ENCODE measurements around the gene SP110. TPM values are rescaled to one million over a fixed set of nuclear protein-coding genes. Genes with fewer than 3 reads are reported as not detected.

SP110 gene
- total and polyA plus RNA-seq, 2 donors (not counting 3 experiments of a cell fraction or from before 2014, with no cell fraction given): 10.2 to 10.7 TPM

- no peaks in the 10 kb centered on the region for H3K9me1 ChIP-seq (replicated peaks; ENCODE audit: control insufficient read depth, extremely low read depth, insufficient read depth, low read length)
- dilution Hi-C loops (cut with MboI; ENCODE audit: extremely low pct_ligation_motif_present, low sequenced_read_pairs) (no loop called here), intact Hi-C loops (cut with micrococcal nuclease) (no loop called here)
- CTCF ChIA-PET: no interaction called here
- no peak for TF ChIP-seq POLR2AphosphoS5 (IDR thresholded peaks at IDR 0.05; ENCODE audit: insufficient read depth, low read depth, low read length)
- TF ChIP-seq JUN (IDR thresholded peaks at IDR 0.05; ENCODE audit: borderline replicate concordance, insufficient read depth, insufficient read length, low read depth): no peak
- TF ChIP-seq FOS (IDR thresholded peaks at IDR 0.05; ENCODE audit: borderline replicate concordance, insufficient read depth, low read length): no peak
- TF ChIP-seq MAX (IDR thresholded peaks at IDR 0.05; ENCODE audit: insufficient read depth, insufficient read length): no peak
- TF ChIP-seq GATA2 (IDR thresholded peaks at IDR 0.05; ENCODE audit: insufficient read depth, insufficient read length, low read depth, low read length): no peak
- TF ChIP-seq EZH2 (IDR thresholded peaks at IDR 0.05; ENCODE audit: borderline replicate concordance, low read depth, low read length, severe bottlenecking): no peak
- TF ChIP-seq MYC (IDR thresholded peaks at IDR 0.05; ENCODE audit: low read depth, low read length): no peak
- TF ChIP-seq, protein P1, sequence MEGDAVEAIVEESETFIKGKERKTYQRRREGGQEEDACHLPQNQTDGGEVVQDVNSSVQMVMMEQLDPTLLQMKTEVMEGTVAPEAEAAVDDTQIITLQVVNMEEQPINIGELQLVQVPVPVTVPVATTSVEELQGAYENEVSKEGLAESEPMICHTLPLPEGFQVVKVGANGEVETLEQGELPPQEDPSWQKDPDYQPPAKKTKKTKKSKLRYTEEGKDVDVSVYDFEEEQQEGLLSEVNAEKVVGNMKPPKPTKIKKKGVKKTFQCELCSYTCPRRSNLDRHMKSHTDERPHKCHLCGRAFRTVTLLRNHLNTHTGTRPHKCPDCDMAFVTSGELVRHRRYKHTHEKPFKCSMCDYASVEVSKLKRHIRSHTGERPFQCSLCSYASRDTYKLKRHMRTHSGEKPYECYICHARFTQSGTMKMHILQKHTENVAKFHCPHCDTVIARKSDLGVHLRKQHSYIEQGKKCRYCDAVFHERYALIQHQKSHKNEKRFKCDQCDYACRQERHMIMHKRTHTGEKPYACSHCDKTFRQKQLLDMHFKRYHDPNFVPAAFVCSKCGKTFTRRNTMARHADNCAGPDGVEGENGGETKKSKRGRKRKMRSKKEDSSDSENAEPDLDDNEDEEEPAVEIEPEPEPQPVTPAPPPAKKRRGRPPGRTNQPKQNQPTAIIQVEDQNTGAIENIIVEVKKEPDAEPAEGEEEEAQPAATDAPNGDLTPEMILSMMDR (IDR thresholded peaks at IDR 0.05; ENCODE audit: extremely low read depth in 1 of 2, insufficient read depth in 1 of 2, low read depth in 1 of 2, low read length in 2 of 2): no peak
- no peak for TF ChIP-seq POLR2A (IDR thresholded peaks at IDR 0.05; ENCODE audit: low read depth, low read length)
- H3K9ac ChIP-seq (replicated peaks; ENCODE audit: extremely low read depth, insufficient read depth, low read length): no peak overlapping the region
- H3K4me2 ChIP-seq (ENCODE audit: insufficient read depth, low read length): no peak overlapping the region
- no peaks in the 10 kb centered on the region for H4K20me1 ChIP-seq (replicated peaks; ENCODE audit: control insufficient read depth, extremely low read depth, insufficient read depth, low read length)
- H2AFZ ChIP-seq (ENCODE audit: low read depth, low read length): no peak overlapping the region
- no peaks in the 10 kb centered on the region for H3K9me3 ChIP-seq (replicated peaks; ENCODE audit: control insufficient read depth, insufficient read depth, low read length)
- FAIRE-seq (no peak), DNase-seq (ENCODE audit: low read depth, low spot score) (no peak)
- H3K36me3 ChIP-seq (ENCODE audit: control insufficient read depth in 2 of 2, extremely low read depth in 1 of 2, insufficient read depth in 2 of 2, low read length in 2 of 2): no peaks in the 10 kb centered on the region
- no peaks in the 10 kb centered on the region for H3K79me2 ChIP-seq (ENCODE audit: control insufficient read depth, insufficient read depth, low read length)
- no peaks in the 10 kb centered on the region for H3K27me3 ChIP-seq (ENCODE audit: control insufficient read depth in 2 of 2, insufficient read depth in 2 of 2, low read length in 2 of 2)
- H3K4me1 ChIP-seq (ENCODE audit: control insufficient read depth, extremely low read depth, insufficient read depth, low read length): no peaks in the 10 kb centered on the region
- H3K27ac ChIP-seq (ENCODE audit: insufficient read depth, low read depth, low read length): no peak overlapping the region
- POLR2A ChIA-PET: no interaction called here
- no TSS peak for BruUV-seq (replicated peaks)
- H3K4me3 ChIP-seq (replicated peaks in 1 of 3; ENCODE audit: insufficient read depth in 1 of 3, low read depth in 1 of 3, low read length in 3 of 3): no peak overlapping the region
These were observed 42.5 kb upstream of the SP110 start for GRCh38 chr2:230262246-230262645.
